HTERT RPE-1 (cell line): ENCODE results near the gene SEMA3C.

Experiments
- in situ Hi-C: fragments of 300-500 bp; cut with MboI; formaldehyde crosslinking; loops from 4 replicates; pipeline ENCODE4 v1.14.3; 2020; ENCODE audit warnings: low sequenced_read_pairs

The SEMA3C gene

DNA sequence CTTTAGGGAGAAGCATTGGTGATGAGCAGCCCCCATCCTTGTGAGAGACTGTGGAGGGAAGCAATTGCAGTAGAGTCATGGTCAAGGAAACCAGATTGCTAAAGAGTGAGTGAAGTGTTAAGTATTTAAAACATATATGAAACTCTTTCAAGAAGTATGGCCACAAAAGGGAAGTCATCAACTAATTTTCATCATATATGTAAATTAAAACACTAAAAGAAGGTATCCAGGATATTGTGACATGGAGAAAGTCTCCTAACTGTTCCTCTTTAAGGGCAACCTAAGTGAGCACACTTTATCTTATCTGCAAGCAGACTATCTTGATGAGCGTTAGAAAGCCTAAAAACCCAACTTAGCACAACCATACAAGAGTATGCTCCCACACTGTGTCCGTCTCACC lies 210.7 kb downstream of the SEMA3C start:
- in situ Hi-C loops = no loop called here

DNA sequence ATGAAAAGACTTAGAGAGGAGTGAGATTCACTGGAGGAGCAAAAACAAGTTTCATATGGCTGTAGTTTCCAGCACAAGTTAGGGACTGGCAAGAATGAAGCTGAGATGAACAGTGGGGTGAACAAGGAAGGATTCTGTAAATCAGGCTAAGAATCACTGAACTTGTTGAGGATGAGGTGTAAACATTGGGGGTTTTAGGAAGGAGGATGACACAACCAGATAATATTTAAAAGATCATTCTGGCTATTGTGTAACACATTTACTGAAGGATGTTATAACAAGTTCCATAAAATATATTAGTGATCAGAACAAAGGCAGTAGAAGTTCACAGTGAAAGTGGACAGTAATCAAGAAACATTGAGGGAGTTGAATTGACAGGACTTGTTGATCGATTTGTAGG lies 211.5 kb downstream of the SEMA3C start:
- in situ Hi-C loops = no loop called here

DNA sequence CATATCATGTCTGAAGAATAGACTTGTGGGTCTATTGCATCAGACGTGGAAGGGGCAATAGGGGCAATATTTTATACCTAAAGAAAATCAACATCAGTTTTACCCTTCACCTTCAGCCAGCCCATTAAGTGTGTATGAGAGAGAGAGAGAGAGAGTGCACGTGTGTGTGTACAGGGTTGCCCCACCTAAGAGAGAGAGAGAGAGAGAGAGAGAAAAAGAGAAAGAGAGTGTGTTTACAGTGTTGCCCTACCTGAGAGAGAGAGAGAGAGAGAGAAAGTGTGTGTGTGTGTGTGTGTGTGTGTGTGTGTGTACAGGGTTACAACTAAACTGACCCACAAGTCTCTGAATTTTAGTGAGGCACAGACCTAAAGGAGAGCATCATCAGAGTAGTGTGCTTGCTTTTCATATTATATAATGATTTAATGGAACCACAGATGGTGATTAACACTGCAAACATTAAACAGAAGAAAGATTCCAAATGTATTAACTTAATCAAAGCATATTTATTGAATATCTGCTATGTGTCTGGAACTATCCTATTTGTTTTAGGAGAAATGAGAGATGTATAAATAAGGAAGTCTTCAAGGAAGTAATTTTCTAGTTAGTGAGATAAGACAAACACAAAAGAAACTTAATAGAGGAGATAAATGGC lies 213.6 kb downstream of the SEMA3C start:
- in situ Hi-C loops = no loop called here

DNA sequence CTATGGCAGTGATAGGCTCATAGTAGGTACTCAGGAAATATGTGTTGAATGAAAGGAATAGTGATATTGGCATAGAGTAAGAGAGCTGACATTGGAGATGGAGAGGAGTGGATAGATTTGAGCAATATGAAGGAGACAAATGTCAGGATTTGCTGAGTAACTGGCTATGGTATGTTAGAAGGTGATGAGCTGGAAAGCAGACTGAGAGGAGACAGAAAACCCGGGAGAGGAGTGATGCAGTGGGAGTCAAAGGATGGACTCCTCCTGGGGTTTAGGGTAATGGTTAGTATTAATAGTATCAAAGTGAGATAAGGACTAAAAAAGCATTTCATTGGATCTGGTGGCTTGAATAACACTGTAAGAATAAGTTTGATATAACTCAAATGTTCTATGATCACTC lies 215.6 kb downstream of the SEMA3C start:
- in situ Hi-C loops = no loop called here

DNA sequence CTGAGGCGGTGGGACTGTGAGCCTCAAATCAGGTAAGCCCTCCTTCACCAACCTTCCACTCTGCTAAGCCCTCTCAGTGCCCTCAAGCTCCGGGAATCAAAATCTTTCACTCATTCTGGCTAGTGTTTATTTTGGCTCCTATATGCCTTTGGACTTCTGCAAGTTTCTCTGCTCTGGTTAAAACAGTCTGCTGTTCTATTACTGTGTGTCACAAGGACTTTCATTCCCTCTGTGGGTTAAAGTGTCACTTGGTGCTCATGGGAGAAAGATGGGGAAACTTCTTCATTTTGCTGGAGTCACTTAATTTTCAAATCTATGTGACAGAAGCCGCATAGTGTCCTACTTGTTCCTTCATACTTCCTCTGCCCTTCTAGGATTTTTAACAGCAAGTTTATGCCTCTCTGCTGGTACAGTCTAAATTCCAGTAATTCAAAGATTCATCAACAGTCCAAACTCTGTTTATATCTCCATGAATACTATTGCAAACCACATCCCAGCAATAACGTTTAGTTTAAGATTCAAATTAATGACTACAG lies 219.1 kb downstream of the SEMA3C start:
- in situ Hi-C loops = no loop called here

DNA sequence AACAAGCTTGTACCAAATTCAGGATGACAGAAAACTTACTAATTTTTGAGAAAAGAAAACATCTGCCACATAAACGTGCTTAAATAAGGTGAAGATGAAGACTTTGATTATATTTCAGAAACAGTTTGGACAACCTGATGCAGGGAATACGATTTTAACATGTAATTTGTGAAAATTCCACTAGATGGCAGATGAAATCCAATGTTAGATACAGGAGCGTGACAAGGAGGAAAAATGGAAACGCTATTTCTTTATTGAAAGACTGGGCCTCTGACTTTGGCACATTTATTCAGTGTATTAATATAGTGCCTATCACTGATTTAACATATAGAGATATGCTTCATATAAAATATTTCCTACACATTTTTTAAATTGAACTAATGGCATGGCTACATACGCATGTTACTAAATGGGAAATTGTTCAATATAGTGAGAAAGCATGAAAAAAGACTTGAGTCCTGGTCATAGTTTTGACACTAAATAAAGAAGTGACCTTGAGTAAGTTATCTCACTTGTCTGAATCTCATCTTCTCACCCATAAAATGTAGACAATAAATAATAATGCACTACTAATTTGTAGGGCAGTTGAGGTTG lies 219.7 kb downstream of the SEMA3C start:
- in situ Hi-C loops = no loop called here
